Body of pancreas (tissue), 4 donors: ENCODE measurements around the gene ATPAF1. TPM values are rescaled to one million over a fixed set of nuclear protein-coding genes. Genes with fewer than 3 reads are reported as not detected.

Source experiments
- ATAC-seq: fragments of 150-250 bp; one replicate; pipeline ENCODE4 v1.9.1; 2016
- DNase-seq, 4 donors: peaks; one replicate each; pipeline ENCODE4 v3.0.0-alpha.2; 2019
- H3K27ac ChIP-seq, 4 donors: fragments of 200-600 bp; sonication (generic); 1 replicate in 3 of 4; 2 replicates in 1 of 4; pipeline versions ENCODE4 v1.5.1 to v1.6.1; 2016 to 2019; ENCODE audit warnings: mild to moderate bottlenecking in 1 of 4, mixed read lengths in 1 of 4, moderate library complexity in 1 of 4
- H3K27me3 ChIP-seq, 2 donors: fragments of 200-600 bp; sonication (generic); one replicate each; pipeline ENCODE4 v1.6.0; 2016; ENCODE audit warnings: mild to moderate bottlenecking in 1 of 2
- H3K36me3 ChIP-seq, 2 donors: fragments of 200-600 bp; sonication (generic); replicated peaks in 1 of 2; 2 replicates each; pipeline ENCODE4 v1.5.1; 2016; ENCODE audit warnings: low read depth in 2 of 2; ENCODE audit not compliant: insufficient read depth in 1 of 2
- H3K4me1 ChIP-seq: fragments of 200-600 bp; sonication (generic); one replicate; pipeline ENCODE4 v1.6.0; 2016
- H3K4me3 ChIP-seq, 2 donors: fragments of 200-600 bp; sonication (generic); 1 replicate in 1 of 2; 2 replicates in 1 of 2; pipeline ENCODE4 v1.5.1; 2016 to 2019
- H3K9me3 ChIP-seq, 3 donors: fragments of 200-600 bp; sonication (generic); 1 replicate in 2 of 3; 2 replicates in 1 of 3; pipeline ENCODE4 v1.5.1; 2016
- CTCF ChIP-seq, 7 experiments: fragments of 450-650 bp in 4 of 7; fragments of 200-600 bp in 3 of 7; sonication (generic) in 3 of 7; IDR thresholded peaks; one replicate each; pipeline ENCODE4 v1.5.1; 2016 to 2019; ENCODE audit warnings: antibody characterized with exemption in 7 of 7
- POLR2A ChIP-seq, 3 donors: fragments of 450-650 bp; IDR thresholded peaks; one replicate each; pipeline ENCODE4 v1.6.1; 2016; ENCODE audit warnings: antibody characterized with exemption in 3 of 3, mild to moderate bottlenecking in 2 of 3
- WGBS, 2 donors: methylation state at CpG; one replicate each; pipeline ENCODE4 v1.1.5; 2017; 5-methylcytosine and 5-hydroxymethylcytosine counted together
- intact Hi-C: fragments of 100-400 bp; cut with DNase I; formaldehyde crosslinking; loops from one replicate; pipeline ENCODE4 v1.15.1; 2023
- total RNA-seq, 2 donors: library from RNA; depleted of rRNA; stranded (reverse); fragments of >200 nt; gene quantifications; one replicate each; pipeline ENCODE4 v1.1.0, GENCODE V29; 2016

ATPAF1 gene
- total RNA-seq, 2 donors from 2014 or later, result 22.8 to 33.0 TPM

GRCh38 chr1:46691997-46692790 is 24.0 kb upstream of the ATPAF1 start:
- intact Hi-C loops, result no loop called here
- Histone ChIP-seq H3K27me3 (no peaks in the 10 kb centered on the region), H3K36me3 (peaks cover 3 to 17% of the 10 kb centered on the region in 2 donors), H3K4me1 (peaks cover 35% of the 10 kb centered on the region), H3K4me3 (no peak overlapping the region), H3K27ac (no peak overlapping the region), H3K9me3 (no peaks in the 10 kb centered on the region)
- DNase-seq, result peak in 2 of 4 donors; percentile 21 to 31
- ATAC-seq, result no peak
- WGBS, 2 donors, result 50 to 55% methylated on average over 6 of the region's 6 CpGs
- no peak for TF ChIP-seq CTCF (IDR thresholded peaks at IDR 0.05)
- no peak for TF ChIP-seq POLR2A (IDR thresholded peaks at IDR 0.05)

- peaks cover 3 to 17% of the 10 kb centered on the region in 2 donors for H3K36me3 ChIP-seq
These were observed 22.8 kb upstream of the ATPAF1 start for GRCh38 chr1:46690931-46691421.

GRCh38 chr1:46689897-46690296 is 21.7 kb upstream of the ATPAF1 start:
- WGBS, 2 donors, result 53 to 56% methylated on average over 1 of the region's 1 CpG
- DNase-seq (no peak), ATAC-seq (no peak)
- Histone ChIP-seq H3K4me1 (peaks cover 40% of the 10 kb centered on the region), H3K4me3 (no peak overlapping the region), H3K27ac (no peak overlapping the region), H3K36me3 (peaks cover 3 to 21% of the 10 kb centered on the region in 2 donors), H3K9me3 (no peaks in the 10 kb centered on the region), H3K27me3 (no peaks in the 10 kb centered on the region)
- TF ChIP-seq CTCF (IDR thresholded peaks at IDR 0.05), result no peak
- TF ChIP-seq POLR2A (IDR thresholded peaks at IDR 0.05), result no peak
- intact Hi-C loops, result no loop called here

More at GRCh38 chr1:46690931-46691421, 22.8 kb upstream of the ATPAF1 start:
- H3K4me3 ChIP-seq, result no peak overlapping the region
- DNase-seq, result no peak
- no peaks in the 10 kb centered on the region for H3K9me3 ChIP-seq
- TF ChIP-seq POLR2A (IDR thresholded peaks at IDR 0.05), result no peak
- no peak for TF ChIP-seq CTCF (IDR thresholded peaks at IDR 0.05)
- H3K27ac ChIP-seq, result no peak overlapping the region
- no peak for ATAC-seq
- 84 to 88% methylated on average over 2 of the region's 2 CpGs for WGBS, 2 donors
- peaks cover 40% of the 10 kb centered on the region for H3K4me1 ChIP-seq
- intact Hi-C loops, result no loop called here
- H3K27me3 ChIP-seq, result no peaks in the 10 kb centered on the region

- Histone ChIP-seq H3K9me3 (no peaks in the 10 kb centered on the region), H3K36me3 (peaks cover 3 to 26% of the 10 kb centered on the region in 2 donors), H3K27me3 (no peaks in the 10 kb centered on the region), H3K4me1 (peaks cover 40% of the 10 kb centered on the region), H3K27ac (peak overlapping the region in 1 of 4 donors; percentile 13), H3K4me3 (no peak overlapping the region)
- intact Hi-C loops, result no loop called here
- DNase-seq (peak in 1 of 4 donors; percentile 19), ATAC-seq (no peak)
- WGBS, 2 donors, result 26 to 49% methylated on average over 2 of the region's 2 CpGs
- TF ChIP-seq CTCF (IDR thresholded peaks at IDR 0.05) (no peak), POLR2A (IDR thresholded peaks at IDR 0.05) (no peak)
These were observed 21.2 kb upstream of the ATPAF1 start for GRCh38 chr1:46689356-46689755.
